ENCODE measurements around the gene NPPA. TPM values are rescaled to one million over a fixed set of nuclear protein-coding genes. Genes with fewer than 3 reads are reported as not detected.

NPPA gene
- total and polyA plus RNA-seq, 5 donors from 2014 or later, result not detected

Other genes with a start within 250 kb of the NPPA start
- gene FBXO2, start 193.4 kb downstream of the NPPA start, total RNA-seq, result 2.1 TPM
- 10 to 100 TPM in 2 of 4 donors, 1 to 10 TPM in 2; 3.9 to 10.6 (median 7.0) TPM for gene FBXO2, start 193.4 kb downstream of the NPPA start, polyA plus RNA-seq
- gene FBXO44, start 192.9 kb downstream of the NPPA start, total RNA-seq, result 43.7 TPM
- gene FBXO44, start 192.9 kb downstream of the NPPA start, polyA plus RNA-seq, result 1 to 10 TPM; 5.5 to 9.5 (median 7.4) TPM
- 5.9 TPM for gene FBXO6, start 183.6 kb downstream of the NPPA start, total RNA-seq
- 10 to 100 TPM in 3 of 4 donors, 1 to 10 TPM in 1; 9.4 to 18.4 (median 17.3) TPM for gene FBXO6, start 183.6 kb downstream of the NPPA start, polyA plus RNA-seq
- gene MAD2L2, start 166.6 kb downstream of the NPPA start, total RNA-seq, result 28.7 TPM
- gene MAD2L2, start 166.6 kb downstream of the NPPA start, polyA plus RNA-seq, result 10 to 100 TPM; 49.3 to 75.3 (median 55.3) TPM
- not detected for gene DRAXIN, start 156.1 kb downstream of the NPPA start, total RNA-seq
- under 1 TPM in 2 of 4 donors, not detected in 2; 0.06 to 0.11 TPM for gene DRAXIN, start 156.1 kb downstream of the NPPA start, polyA plus RNA-seq
- gene AGTRAP, start 111.6 kb downstream of the NPPA start, total RNA-seq, result 25.2 TPM
- 100 to 1,000 TPM in 1 of 4 donors, 10 to 100 TPM in 3; 65.1 to 113 (median 78.0) TPM for gene AGTRAP, start 111.6 kb downstream of the NPPA start, polyA plus RNA-seq
- not detected for gene C1orf167, start 85.6 kb downstream of the NPPA start, total RNA-seq
- gene C1orf167, start 85.6 kb downstream of the NPPA start, polyA plus RNA-seq, result 1 to 10 TPM in 2 of 4 donors, under 1 TPM in 1, not detected in 1; 0.61 to 1.3 (median 1.0) TPM
- 35.0 TPM for gene MTHFR, start 41.8 kb downstream of the NPPA start, total RNA-seq
- 1 to 10 TPM; 5.6 to 7.6 (median 6.6) TPM for gene MTHFR, start 41.8 kb downstream of the NPPA start, polyA plus RNA-seq
- 13.5 TPM for gene CLCN6, start 41.6 kb downstream of the NPPA start, total RNA-seq
- gene CLCN6, start 41.6 kb downstream of the NPPA start, polyA plus RNA-seq, result 1 to 10 TPM; 1.6 to 3.0 (median 2.4) TPM
- gene NPPB, start 11.2 kb upstream of the NPPA start, total RNA-seq, result not detected
- not detected for gene NPPB, start 11.2 kb upstream of the NPPA start, polyA plus RNA-seq
- gene KIAA2013, start 78.6 kb upstream of the NPPA start, total RNA-seq, result 24.1 TPM
- gene KIAA2013, start 78.6 kb upstream of the NPPA start, polyA plus RNA-seq, result 10 to 100 TPM; 33.6 to 69.2 (median 45.6) TPM
- gene PLOD1, start 86.9 kb upstream of the NPPA start, total RNA-seq, result 2.9 TPM
- 1 to 10 TPM; 2.2 to 6.6 (median 4.7) TPM for gene PLOD1, start 86.9 kb upstream of the NPPA start, polyA plus RNA-seq
- 39.1 TPM for gene MFN2, start 132.7 kb upstream of the NPPA start, total RNA-seq
- 10 to 100 TPM; 30.0 to 38.1 (median 35.4) TPM for gene MFN2, start 132.7 kb upstream of the NPPA start, polyA plus RNA-seq
- gene MIIP, start 171.7 kb upstream of the NPPA start, total RNA-seq, result 49.1 TPM
- 10 to 100 TPM; 31.9 to 45.1 (median 38.4) TPM for gene MIIP, start 171.7 kb upstream of the NPPA start, polyA plus RNA-seq
- 2.3 TPM for gene TNFRSF8, start 215.5 kb upstream of the NPPA start, total RNA-seq
- gene TNFRSF8, start 215.5 kb upstream of the NPPA start, polyA plus RNA-seq, result 1 to 10 TPM; 1.1 to 3.2 (median 1.3) TPM

Data from CD4-positive, CD25-positive, alpha-beta regulatory T cell (primary cell).